Fibroblast of peridontal ligament (primary cell): ENCODE results near the gene CTNNA3.

ENCODE experiments used
- DNase-seq: peaks from one replicate; pipeline ENCODE4 v3.0.0-alpha.2; 2010; ENCODE audit errors: extremely low read depth

CTNNA3 gene

DNA sequence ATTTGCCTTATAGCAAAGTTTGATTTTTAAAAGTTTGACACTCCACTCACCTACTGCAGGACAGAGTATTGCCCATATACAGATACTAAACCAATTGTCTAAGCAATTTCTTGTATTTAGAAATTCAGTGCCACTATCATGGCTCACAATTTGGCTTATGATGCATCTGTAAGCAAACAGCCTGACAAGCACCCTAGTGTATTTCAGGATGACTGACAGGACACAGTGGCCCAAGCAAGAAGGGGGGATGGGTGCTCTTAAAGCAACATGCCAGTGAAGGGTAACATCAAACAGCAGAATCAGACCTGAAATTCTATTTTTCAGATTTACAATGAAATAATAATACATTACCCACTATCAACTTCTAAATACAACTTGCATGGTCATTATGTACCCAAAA, 30.5 kb downstream of the CTNNA3 start:
- no peak for DNase-seq

DNA sequence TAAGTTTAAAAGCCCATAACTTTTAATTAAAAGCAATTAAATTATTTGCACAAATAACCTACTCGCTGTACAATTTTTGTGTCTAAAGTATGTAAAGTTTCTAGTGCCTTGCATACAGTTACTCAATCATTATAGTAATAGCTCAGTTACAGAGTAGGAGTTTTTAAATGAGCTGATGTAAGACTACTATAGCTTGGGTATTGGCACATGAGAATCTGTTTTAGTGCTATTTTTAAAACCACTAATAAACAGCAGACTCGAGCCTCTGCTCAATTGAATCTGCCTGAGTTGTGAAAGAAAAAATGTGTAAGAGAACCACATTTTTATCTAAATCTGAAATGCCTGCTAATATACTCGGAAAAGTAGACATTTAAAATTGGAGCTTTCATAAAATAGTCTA, 31.1 kb downstream of the CTNNA3 start:
- peak; percentile 57 for DNase-seq

DNA sequence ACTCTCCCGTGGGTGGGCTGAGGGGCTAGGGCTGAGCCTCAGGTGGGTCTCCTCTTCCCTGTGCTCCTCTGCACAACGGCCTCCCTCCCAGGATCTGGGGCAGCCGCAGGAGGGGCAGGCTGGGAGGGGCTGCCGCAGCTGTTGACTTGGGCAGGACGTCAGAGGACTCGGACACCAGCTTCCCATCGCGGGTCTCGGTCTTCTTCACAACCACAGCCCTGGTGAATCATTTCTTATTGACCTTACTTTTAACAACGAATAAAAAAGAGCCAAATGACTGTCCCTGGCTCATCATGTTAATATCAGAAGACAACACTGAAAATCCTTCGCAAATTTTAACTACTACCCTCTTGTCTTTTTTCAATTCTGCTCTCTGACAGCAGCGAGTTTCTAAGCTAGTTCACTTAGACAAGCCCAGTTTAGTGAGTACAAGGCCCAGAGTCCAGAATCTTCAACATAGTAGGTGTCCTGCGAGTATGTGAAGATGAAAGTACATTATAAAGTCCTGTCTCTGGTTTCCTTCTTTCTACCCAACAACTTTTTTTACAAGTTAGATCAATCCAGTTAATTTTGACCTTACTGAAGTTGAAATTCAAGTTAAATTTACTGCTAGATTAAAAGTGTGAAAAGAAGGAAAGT, 32.4 kb downstream of the CTNNA3 start:
- no peak for DNase-seq

DNA sequence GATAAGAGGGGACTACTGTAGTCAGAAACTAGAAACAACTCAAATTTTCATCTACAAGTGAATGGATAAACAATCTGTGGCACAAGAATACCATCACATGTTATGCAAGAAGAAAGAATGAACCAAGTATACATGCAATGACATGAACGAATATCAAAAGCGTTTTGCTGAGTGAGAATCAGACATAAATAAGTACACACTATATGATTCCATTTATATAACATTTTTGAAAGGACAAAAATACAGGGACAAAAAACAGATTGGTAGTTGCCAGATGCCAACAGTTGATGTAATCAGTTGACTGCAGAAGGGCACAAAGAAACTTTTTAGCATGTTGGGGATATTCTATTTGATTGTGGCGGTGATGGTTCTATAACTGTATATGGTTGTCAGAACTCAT, 33.6 kb downstream of the CTNNA3 start:
- no peak for DNase-seq

DNA sequence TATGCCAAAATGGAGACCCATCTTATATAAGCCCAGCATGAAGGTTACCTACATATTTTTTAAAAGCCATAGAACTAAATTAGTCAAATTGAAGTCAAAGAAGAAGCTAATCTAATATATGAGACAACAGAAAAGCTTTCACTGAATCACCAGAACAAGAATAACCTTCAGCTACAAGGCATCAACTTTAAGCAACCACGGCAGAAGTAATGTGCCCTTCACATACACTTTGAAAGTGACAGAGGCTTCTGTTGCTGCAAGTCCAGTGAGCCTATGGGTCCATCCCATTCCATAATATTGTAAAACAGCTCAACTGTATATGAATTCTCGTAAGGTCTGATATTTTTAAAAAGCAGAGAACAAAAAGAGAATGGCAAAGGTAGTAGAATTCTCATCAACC, 36.5 kb downstream of the CTNNA3 start:
- DNase-seq = no peak

DNA sequence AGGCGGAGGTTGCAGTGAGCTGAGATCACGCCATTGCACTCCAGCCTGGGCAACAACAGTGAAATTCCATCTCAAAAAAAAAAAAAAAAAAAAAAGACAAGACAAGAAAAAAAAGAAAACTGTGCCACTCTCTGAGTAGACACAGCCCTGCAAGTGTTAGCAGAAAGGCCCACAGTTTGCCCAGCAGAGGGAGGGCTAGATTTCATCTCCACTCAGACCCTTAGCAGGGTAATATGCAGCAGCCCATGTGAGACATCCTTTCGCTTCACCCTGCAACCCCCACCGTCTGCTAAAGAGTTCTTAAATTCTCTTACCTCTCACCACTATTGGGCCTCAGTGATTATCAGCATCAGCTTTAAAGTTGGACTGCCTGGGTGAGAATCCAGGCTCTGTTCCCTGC, 38.2 kb downstream of the CTNNA3 start:
- DNase-seq = no peak

DNA sequence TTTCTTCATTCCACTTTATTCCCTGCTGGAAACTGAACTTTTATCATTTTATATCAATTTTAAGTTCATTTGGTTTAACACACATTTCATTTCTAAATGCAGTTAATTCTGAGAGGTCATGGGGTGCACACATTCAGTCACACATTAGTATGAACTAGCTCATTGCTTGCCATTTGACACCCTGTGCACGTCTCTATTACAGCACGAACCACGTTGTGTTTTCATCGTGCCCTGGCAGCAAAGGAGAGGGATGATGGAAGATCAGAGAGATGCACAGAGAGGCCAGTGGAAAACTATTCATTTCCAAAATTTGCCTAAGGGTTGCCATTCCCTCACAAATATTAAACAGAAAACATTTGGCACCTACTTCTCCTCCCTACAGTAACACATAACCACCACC, 45.4 kb downstream of the CTNNA3 start:
- no peak for DNase-seq

DNA sequence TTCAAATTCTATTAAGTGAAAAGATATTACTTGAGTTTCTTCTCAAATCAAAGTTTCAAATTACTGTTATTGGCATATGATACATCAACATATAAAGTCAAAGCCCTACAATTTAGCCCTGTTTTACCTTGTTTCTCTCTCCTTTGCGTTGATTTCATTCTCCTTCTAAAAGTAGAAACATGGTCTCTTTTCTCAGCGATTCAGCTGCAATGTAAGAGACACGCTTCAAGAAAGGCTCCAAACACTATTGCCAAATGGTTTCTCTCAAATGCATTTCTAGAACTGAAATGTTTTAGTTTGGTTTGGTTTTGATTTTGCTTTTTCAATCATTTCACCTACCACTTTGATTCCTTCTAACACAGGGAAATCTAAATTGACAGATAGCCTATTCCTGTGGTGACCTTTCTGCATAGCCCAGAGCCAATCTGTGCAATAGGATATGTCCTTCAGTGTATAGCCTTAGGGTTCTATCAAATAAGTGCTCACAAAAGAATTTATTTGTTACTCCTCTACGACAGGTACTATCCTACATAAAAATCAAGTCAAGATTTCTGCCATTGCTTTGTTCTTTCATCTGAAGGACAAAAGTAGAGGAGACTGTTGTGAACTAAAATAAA, 47.3 kb downstream of the CTNNA3 start:
- DNase-seq = no peak

DNA sequence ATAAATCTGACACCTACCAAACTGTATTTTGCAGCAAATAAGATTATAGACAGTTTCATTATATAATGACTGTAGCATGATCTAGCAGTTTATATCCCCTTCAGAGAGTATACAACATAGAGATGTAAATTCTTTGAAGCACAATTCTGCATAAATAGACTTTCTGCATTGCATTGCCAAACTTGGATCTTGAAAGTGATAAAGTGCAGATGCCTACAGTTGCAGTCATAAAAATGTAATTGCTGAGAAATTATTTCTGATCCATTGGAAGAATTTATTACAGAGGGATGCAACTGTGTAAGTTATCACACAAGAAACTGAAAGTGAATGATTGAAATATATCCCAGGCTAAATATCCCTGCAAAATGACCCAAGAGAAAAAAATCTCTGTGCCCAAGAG, 65.1 kb downstream of the CTNNA3 start:
- DNase-seq = no peak

DNA sequence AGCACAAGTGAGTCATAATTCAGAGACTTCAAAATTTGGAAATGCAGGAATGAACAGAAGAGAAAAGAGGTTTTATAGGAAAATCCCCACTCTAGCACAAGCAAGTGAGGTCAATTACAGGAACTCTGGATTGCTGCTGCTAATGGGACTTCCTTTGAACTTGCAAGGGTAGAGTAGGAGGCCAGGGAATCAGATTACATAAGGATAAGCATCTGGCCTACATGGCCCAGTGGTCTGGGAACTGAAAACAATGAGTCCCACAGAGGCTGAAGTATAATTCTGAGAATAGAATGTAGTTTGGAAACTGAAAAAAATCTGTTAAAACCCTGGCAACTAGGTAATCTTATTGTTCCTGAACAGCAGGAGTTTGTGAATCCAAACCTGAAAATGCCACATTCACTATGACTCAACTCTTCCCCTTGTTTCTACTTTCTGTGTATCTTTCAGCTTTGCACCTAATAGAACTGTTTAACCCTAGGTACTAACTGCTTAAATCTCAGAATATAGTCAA, 66.5 kb downstream of the CTNNA3 start:
- DNase-seq = peak; percentile 55

DNA sequence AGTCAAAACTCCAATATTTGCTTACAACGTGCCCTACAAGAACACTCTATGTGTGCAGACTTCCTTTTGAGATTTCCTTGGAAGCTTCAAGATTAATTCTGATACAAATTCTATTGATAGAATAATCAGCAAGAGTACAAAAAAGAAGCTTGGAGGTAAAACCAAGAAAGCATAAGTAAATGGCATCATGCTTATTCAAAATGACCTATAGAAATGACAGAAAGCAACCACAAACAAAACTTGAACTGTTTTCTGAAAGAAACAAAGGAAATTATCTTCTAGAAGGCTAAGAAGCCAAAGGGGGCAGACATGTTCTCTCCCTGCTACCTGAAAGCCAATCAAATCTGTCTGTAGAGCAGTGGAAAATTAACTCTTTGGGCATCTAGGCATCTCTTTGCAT, 73.0 kb downstream of the CTNNA3 start:
- no peak for DNase-seq

DNA sequence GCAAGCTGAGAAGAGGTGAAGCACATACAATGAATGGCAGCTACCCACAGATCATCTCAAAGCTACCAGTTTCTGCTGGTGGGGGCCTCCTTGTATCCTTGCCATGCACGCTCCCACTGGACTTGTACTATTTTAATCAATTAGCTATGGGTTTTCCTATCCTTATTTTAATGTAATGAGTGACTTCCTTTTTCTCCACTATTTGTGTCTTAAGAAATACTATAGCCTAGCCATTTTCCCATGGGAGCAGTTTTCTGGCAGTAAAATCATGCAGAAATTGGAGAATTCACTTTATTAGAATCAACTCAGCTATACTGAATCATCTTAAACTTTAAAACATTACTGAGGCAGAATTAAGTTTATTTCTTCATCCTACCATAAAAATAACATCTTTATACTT, 73.5 kb downstream of the CTNNA3 start:
- peak; percentile 82 for DNase-seq

DNA sequence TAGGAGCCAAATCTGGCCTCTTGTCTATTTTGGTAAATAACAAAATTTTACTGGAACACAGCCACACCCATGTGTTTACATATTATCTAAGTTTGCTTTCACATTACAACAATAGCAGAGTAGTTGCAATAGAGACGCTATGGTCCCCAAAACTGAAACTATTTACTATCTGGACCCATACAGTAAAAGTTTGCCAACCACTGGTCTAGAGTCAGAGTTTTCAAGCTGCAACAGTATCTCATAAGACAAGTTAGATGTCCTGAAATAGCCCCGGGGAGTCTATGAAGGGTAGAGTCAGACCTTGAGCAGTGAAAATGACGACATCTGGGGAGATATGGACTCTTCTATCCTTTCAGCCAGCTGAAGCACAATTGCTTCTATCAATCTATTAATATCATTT, 74.2 kb downstream of the CTNNA3 start:
- DNase-seq = no peak

DNA sequence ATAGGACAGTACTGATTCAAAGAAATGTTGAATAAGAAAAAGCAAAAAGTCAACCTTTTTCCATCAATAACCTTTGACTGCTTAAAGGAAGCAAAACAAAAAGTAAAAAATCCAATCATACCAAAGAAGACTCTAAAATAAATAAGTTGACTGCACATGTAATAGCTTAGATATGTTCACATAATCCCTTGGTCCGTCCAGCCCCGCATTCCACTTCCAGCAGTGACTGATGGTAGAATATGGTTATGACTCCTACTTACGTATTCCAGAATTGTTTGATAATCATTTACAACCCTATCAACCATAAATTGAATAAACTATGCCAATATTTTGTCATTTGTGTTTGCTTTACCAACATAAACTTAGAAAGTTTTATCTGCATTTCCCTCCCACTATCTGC, 77.9 kb downstream of the CTNNA3 start:
- DNase-seq = peak; percentile 66

DNA sequence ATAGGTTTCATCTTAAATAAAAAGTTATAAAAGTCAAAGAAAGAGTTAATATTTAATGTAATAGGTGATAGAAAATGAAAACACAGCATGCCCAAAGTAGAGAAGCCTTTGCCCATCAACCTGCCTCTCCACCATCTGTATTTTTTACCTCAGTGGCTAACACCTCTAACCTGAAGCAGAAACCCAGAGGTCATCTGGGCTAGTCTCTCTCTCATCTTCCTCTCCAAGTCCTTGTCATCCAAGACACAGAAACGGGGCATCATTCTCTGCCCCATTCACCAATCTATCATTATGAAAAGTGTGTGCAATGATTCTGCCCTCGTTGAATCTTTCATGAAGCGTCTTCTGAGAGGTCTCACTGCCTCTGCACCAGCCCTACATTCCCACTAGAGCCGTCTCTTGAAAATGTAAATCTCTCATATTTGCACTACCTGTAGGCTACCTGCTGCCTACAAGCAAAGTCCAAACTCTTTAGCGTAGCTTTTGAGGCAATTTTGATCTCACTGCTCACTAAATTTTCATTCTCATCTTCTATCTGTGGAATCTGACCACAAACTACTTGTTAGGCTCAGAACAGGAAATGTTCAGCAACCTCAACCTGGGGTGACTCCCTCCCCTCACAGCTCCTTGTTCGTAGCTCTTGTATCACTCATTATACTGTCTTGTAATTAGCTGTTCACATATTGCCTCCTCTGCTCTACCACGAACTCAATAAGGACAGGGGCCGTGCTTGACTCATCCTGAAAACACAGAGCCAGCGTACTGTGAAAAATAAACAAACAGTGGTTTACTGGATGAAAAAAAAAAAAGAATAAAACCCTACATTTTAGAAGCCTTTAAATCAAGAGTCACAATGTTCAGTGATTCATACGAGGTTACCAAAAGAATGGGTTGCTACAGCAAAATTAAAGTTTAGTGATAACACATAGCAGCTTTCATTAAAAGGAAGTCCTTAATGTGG, 83.1 kb downstream of the CTNNA3 start:
- peak; percentile 61 for DNase-seq

DNA sequence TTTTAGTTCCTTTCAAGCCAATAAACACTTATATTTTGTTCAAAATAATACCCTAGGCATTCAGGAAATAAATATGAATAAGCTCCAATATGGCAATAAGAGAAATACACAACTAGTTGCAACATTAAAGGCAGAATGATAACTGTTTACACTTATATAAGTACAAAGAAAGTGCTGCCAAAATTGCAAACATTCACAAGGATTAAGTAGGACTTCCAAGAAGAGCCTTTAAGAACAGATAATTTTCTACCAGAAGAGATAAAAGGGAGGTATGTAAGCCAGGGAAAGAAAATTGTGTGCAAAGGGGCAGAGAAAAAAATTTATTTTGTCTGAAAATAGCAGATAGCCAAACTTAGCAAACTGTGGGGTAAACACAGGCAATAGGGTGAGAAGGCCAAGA, 83.8 kb downstream of the CTNNA3 start:
- DNase-seq = no peak

DNA sequence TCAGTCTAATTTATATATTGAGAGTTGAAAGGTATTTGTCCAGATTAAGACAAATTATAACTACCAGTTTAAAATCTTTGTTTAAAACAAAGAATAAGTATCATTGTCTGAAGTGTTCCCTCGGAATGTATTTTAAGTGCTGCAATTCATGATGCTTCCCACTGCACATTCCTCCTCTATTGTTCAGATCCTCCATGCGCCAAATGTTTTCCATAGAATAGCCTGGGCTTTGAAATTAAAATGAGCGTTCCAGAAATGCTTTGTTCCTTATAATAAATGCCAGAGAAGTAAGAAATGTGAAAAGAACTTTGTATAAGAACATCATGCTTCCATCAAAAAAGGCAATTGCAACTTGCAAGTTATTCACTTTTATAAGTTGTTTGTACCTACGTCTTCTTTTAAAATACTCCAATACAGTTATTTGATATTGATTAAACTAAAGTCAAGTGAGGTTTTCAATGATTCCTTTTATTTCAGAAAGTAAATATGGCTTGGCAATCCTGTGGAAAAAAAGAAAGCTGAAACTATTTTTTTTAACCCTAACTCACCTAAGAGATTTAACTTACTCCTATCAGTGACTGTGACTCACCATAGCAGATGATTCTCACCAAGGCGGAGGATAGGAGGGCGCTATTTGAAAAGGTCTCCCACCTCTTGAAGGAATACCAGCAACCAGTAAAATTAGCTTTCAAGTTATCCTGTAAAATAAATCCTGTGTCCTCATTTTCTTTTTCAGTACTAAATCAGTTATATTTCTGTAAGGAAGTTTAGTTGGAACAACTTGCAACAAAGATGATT, 85.8 kb downstream of the CTNNA3 start:
- DNase-seq = peak; percentile 57

DNA sequence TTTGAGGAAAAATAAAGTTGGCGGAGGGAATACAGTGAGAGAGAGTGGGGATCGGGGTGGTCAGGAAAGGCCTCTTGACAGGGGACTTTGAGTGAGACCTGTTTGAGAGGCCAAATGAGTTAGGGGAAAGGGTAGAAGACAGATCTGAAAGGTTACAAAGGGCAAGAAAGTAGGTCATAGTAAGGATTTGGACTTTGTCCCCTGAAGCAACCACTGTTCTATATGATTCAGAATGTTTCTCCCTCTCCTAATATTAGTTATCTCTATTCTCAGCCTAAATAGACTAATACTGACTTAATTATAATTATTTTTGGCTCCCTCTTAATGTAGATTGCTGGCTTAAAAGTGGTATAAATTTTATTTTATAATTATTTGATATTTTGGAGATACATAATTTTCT, 88.0 kb downstream of the CTNNA3 start:
- no peak for DNase-seq

DNA sequence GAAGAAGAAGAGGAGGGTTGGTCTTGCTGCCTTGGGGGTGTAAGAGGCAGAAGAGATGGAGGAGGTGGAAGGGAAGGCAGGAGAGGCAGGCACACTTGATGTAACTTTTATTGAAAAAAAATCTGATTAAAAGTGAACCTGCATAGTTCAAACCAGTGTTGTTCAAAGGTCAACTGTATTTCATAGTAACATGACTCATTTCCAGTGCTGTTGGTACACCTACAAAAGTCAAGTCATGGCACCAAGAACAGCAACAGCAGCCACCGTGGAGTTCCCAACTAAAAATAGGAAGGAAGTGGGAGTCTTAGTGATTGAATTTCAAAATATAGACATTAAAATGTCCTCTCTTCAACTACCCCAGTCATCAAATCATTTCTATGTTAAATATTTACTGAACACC, 88.5 kb downstream of the CTNNA3 start:
- DNase-seq = no peak

DNA sequence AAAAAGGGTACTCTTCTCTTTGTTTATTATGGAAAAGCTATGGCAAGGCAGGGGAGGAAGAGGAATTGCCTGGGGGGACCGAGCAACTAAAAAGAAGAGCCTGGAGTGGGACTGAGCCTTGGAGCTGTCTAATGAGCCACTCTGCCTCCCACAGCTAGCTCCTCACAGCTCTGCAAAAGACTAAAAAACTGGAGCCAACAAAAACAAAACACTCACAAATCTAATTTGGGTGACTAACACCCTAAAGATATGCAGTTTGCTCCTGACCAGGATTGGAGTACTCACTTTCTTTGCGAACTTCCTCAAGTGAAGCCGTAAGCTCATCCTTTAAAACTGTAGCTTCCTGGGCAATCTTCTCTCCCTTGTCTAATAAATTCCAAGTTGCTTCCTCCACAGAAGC, 89.4 kb downstream of the CTNNA3 start:
- DNase-seq = peak; percentile 79

DNA sequence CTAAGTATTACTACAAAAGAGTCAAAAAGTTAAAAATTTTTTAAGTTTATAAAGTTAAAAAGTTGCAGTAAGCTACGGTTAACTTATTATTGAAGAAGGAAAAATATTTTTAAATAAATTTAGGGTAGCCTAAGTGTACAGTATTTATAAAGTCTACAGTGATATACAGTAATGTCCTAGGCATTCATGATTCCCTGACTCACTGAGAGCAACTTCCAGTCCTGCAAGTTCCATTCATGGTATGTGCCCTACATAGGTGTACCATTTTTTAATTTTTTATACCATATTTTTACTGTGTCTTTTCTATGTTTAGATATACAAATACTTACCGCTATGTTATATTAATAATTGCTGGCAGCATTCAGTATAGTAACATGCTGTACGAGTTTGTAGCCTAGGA, 92.3 kb downstream of the CTNNA3 start:
- no peak for DNase-seq

DNA sequence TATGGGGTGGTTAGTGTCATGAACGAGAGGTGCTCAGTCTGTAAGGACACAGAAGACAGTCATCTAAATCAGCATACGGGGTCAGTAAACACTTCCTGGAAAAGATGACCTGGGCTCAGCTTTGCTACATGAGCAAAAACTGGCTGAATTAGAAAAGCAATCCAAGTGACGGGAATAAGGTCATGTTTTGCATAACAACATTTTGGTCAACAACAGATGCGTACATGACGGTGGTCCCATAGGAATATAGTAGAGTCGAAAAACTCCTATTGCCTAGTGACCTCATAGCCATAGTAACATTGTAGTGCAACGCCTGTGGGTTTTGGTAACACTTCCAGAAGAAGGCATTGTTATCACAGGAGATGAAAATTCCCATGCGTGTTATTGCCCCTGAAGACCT, 92.9 kb downstream of the CTNNA3 start:
- no peak for DNase-seq
